ENCODE data around the gene PLEKHD1.

PLEKHD1 gene

GRCh38 chr14:69537900-69538299 is 53.4 kb downstream of the PLEKHD1 start:
- H3K4me3 ChIP-seq (ENCODE audit: low read depth in 1 of 2, low read length in 1 of 2), result no peak overlapping the region
- no peaks in the 10 kb centered on the region for H3K9me3 ChIP-seq
- H3K27ac ChIP-seq, result no peak overlapping the region
- H3K4me1 ChIP-seq (ENCODE audit: control insufficient read depth in 1 of 2, insufficient read depth in 1 of 2, low read depth in 1 of 2, low read length in 1 of 2), result no peaks in the 10 kb centered on the region
- peaks cover 34% of the 10 kb centered on the region for H3K27me3 ChIP-seq
- no peak for TF ChIP-seq CTCF (IDR thresholded peaks at IDR 0.05)
- H3K36me3 ChIP-seq, result no peaks in the 10 kb centered on the region

GRCh38 chr14:69538766-69539165 is 54.2 kb downstream of the PLEKHD1 start:
- H3K27ac ChIP-seq, result no peak overlapping the region
- no peak for TF ChIP-seq CTCF (IDR thresholded peaks at IDR 0.05)
- H3K27me3 ChIP-seq, result peaks cover 34% of the 10 kb centered on the region
- H3K4me1 ChIP-seq (ENCODE audit: control insufficient read depth in 1 of 2, insufficient read depth in 1 of 2, low read depth in 1 of 2, low read length in 1 of 2), result peaks cover 0 to 5% of the 10 kb centered on the region in 2 experiments
- H3K9me3 ChIP-seq, result no peaks in the 10 kb centered on the region
- H3K36me3 ChIP-seq, result no peaks in the 10 kb centered on the region
- no peak overlapping the region for H3K4me3 ChIP-seq (ENCODE audit: low read depth in 1 of 2, low read length in 1 of 2)

- no peaks in the 10 kb centered on the region for H3K9me3 ChIP-seq
- H3K4me1 ChIP-seq (ENCODE audit: control insufficient read depth in 1 of 2, insufficient read depth in 1 of 2, low read depth in 1 of 2, low read length in 1 of 2), result peaks cover 0 to 5% of the 10 kb centered on the region in 2 experiments
- no peaks in the 10 kb centered on the region for H3K36me3 ChIP-seq
- H3K27me3 ChIP-seq, result peaks cover 40% of the 10 kb centered on the region
- no peak overlapping the region for H3K27ac ChIP-seq
- no peak overlapping the region for H3K4me3 ChIP-seq (ENCODE audit: low read depth in 1 of 2, low read length in 1 of 2)
- no peak for TF ChIP-seq CTCF (IDR thresholded peaks at IDR 0.05)
Measured at GRCh38 chr14:69539631-69540410, 55.3 kb downstream of the PLEKHD1 start.

DNA sequence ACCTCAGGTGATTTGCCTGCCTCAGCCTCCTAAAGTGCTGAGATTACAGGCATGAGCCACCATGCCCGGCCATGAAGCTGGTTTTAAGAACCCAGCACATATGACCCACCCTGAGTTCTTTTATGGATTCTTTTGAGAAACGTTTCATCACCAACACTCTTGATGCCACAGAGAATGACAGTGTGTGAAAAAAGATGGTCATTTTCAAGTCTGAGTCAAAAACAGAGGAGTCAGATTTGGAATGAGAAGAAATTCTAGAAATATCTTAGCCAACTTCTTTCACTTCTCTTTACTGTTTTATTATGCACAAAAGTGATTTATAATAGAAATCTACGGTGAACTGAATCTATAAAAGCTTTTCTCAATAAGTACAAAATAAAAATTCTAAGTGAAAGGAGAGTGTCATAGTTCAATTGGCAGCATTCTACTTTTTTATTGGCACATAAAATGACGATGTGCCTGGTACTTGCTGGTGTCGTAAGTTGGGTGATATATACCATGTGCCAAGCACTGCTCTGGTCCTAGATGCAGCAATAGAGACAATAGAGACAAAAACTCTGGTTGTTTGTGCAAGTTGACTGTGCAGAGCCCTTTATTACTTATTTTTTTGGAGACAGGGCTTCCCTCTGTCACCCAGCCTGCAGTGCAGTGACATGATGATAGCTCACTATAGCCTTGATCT is 56.3 kb downstream of the PLEKHD1 start:
- Histone ChIP-seq H3K27ac (no peak overlapping the region), H3K9me3 (no peaks in the 10 kb centered on the region), H3K4me1 (ENCODE audit: control insufficient read depth in 1 of 2, insufficient read depth in 1 of 2, low read depth in 1 of 2, low read length in 1 of 2) (peaks cover 0 to 5% of the 10 kb centered on the region in 2 experiments), H3K4me3 (ENCODE audit: low read depth in 1 of 2, low read length in 1 of 2) (no peak overlapping the region), H3K36me3 (no peaks in the 10 kb centered on the region), H3K27me3 (peaks cover 40% of the 10 kb centered on the region)
- TF ChIP-seq CTCF (IDR thresholded peaks at IDR 0.05), result no peak

DNA sequence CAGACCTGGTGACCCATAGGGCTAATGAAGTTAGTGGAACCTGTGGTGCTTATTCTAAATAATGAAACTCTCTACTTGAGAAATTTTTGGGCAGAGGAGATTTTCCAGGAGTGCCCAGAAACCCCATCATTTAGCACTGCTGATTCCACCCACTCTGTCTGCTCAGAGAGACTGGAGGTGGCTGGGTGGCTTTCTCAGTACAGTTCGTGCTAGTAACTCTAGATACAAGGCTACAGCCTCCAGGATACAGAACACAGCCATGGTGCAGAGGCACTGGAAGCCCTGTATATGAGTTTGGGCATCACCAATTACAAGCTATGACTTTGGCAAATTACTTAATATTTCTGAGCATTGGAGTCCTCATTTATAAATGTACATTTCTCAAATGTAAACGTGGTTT is 57.8 kb downstream of the PLEKHD1 start:
- TF ChIP-seq CTCF (IDR thresholded peaks at IDR 0.05), result no peak
- Histone ChIP-seq H3K27me3 (peaks cover 48% of the 10 kb centered on the region), H3K4me3 (ENCODE audit: low read depth in 1 of 2, low read length in 1 of 2) (no peak overlapping the region), H3K36me3 (no peaks in the 10 kb centered on the region), H3K4me1 (ENCODE audit: control insufficient read depth in 1 of 2, insufficient read depth in 1 of 2, low read depth in 1 of 2, low read length in 1 of 2) (peaks cover 0 to 5% of the 10 kb centered on the region in 2 experiments), H3K9me3 (no peaks in the 10 kb centered on the region), H3K27ac (no peak overlapping the region)
